ENCODE results near the gene EXOC3. TPM values are rescaled to one million over a fixed set of nuclear protein-coding genes. Genes with fewer than 3 reads are reported as not detected.

Gene EXOC3
- total RNA-seq, 1 experiment from 2014 or later: 77.6 TPM

Other genes with a start within 250 kb of the EXOC3 start
- 4.1 and 4.2 TPM in 2 replicates for gene CCDC127, start 225.0 kb upstream of the EXOC3 start, total RNA-seq (2014; rRNA removed; shearing (Covaris generic))
- gene SDHA, start 224.9 kb upstream of the EXOC3 start, total RNA-seq (2014; rRNA removed; shearing (Covaris generic)): 124 and 137 TPM in 2 replicates
- gene PDCD6, start 171.5 kb upstream of the EXOC3 start, total RNA-seq (2014; rRNA removed; shearing (Covaris generic)): 384 and 389 TPM in 2 replicates
- 2.1 and 2.4 TPM in 2 replicates for gene AHRR, start 121.5 kb upstream of the EXOC3 start, total RNA-seq (2014; rRNA removed; shearing (Covaris generic))
- gene SLC9A3, start 81.3 kb downstream of the EXOC3 start, total RNA-seq (2014; rRNA removed; shearing (Covaris generic)): 5.5 and 7.5 TPM in 2 replicates
- 16.0 and 17.5 TPM in 2 replicates for gene CEP72, start 169.2 kb downstream of the EXOC3 start, total RNA-seq (2014; rRNA removed; shearing (Covaris generic))

All from HT1080 (cell line).